ENCODE results near the gene DENND6A.
"Not testable (repeated sequence)": the region's sequence is repeated elsewhere in the genome, so short reads cannot be mapped to it uniquely, and the experiment has no call there.

The DENND6A gene

GRCh38 chr3:57670543-57670942 is 22.3 kb downstream of the DENND6A start:
- no peak overlapping the region for H3K4me3 Mint-ChIP-seq
- peak overlapping the region in 1 of 2 donors; percentile 76 for H3K27ac Mint-ChIP-seq
- H3K4me1 Mint-ChIP-seq, result peaks cover 26% of the 10 kb centered on the region
- DNase-seq (no peak), ATAC-seq (no peak)
- H3K27me3 Mint-ChIP-seq, result no peaks in the 10 kb centered on the region
- no peaks in the 10 kb centered on the region for H3K9me3 Mint-ChIP-seq

- Mint-ChIP-seq H3K9me3 (no peaks in the 10 kb centered on the region), H3K4me1 (peaks cover 8% of the 10 kb centered on the region), H3K4me3 (no peak overlapping the region), H3K27ac (no peak overlapping the region), H3K27me3 (no peaks in the 10 kb centered on the region)
- DNase-seq, result no peak
- ATAC-seq, result no peak
These were observed 31.5 kb downstream of the DENND6A start for GRCh38 chr3:57661404-57661803.

GRCh38 chr3:57659806-57660439 is 33.0 kb downstream of the DENND6A start:
- Mint-ChIP-seq H3K27ac (no peak overlapping the region), H3K4me1 (peaks cover 8% of the 10 kb centered on the region), H3K4me3 (no peak overlapping the region), H3K9me3 (no peaks in the 10 kb centered on the region), H3K27me3 (no peaks in the 10 kb centered on the region)
- ATAC-seq (no peak), DNase-seq (no peak)

- ATAC-seq (no peak), DNase-seq (no peak)
- peak overlapping the region in 1 of 2 donors; percentile 44 for H3K27ac Mint-ChIP-seq
These were observed 33.7 kb downstream of the DENND6A start for GRCh38 chr3:57659004-57659673.

GRCh38 chr3:57658536-57658935 is 34.3 kb downstream of the DENND6A start:
- ATAC-seq (no peak), DNase-seq (no peak)
- Mint-ChIP-seq H3K27me3 (no peaks in the 10 kb centered on the region), H3K4me3 (no peak overlapping the region), H3K27ac (no peak overlapping the region), H3K4me1 (peaks cover 16% of the 10 kb centered on the region), H3K9me3 (no peaks in the 10 kb centered on the region)

More at GRCh38 chr3:57659004-57659673, 33.7 kb downstream of the DENND6A start:
- no peaks in the 10 kb centered on the region for H3K9me3 Mint-ChIP-seq
- peaks cover 14% of the 10 kb centered on the region for H3K4me1 Mint-ChIP-seq
- no peak overlapping the region for H3K4me3 Mint-ChIP-seq
- no peaks in the 10 kb centered on the region for H3K27me3 Mint-ChIP-seq

GRCh38 chr3:57655727-57656126 is 37.1 kb downstream of the DENND6A start:
- H3K27ac Mint-ChIP-seq, result no peak overlapping the region
- no peak for ATAC-seq
- H3K4me1 Mint-ChIP-seq, result peaks cover 16% of the 10 kb centered on the region

GRCh38 chr3:57654267-57654666 is 38.6 kb downstream of the DENND6A start:
- ATAC-seq, result no peak
- DNase-seq, result no peak
- Mint-ChIP-seq H3K4me3 (no peak overlapping the region), H3K27me3 (no peaks in the 10 kb centered on the region), H3K27ac (no peak overlapping the region), H3K4me1 (peaks cover 10% of the 10 kb centered on the region), H3K9me3 (peaks cover under 1% of the 10 kb centered on the region in 2 donors)

More at GRCh38 chr3:57655727-57656126, 37.1 kb downstream of the DENND6A start:
- Mint-ChIP-seq H3K9me3 (no peaks in the 10 kb centered on the region), H3K27me3 (no peaks in the 10 kb centered on the region), H3K4me3 (no peak overlapping the region)
- DNase-seq, result no peak

GRCh38 chr3:57652203-57652602 is 40.7 kb downstream of the DENND6A start:
- H3K9me3 Mint-ChIP-seq, result peaks cover 9 to 12% of the 10 kb centered on the region in 2 donors
- H3K4me3 Mint-ChIP-seq, result no peak overlapping the region
- H3K27ac Mint-ChIP-seq, result no peak overlapping the region
- peaks cover 12% of the 10 kb centered on the region for H3K4me1 Mint-ChIP-seq
- ATAC-seq (no peak), DNase-seq (no peak)
- no peaks in the 10 kb centered on the region for H3K27me3 Mint-ChIP-seq

GRCh38 chr3:57647292-57647940 is 45.5 kb downstream of the DENND6A start:
- H3K27ac Mint-ChIP-seq, result peak overlapping the region in 1 of 2 donors; percentile 64
- H3K4me3 Mint-ChIP-seq, result no peak overlapping the region
- ATAC-seq, result peak; percentile 52
- peaks cover 9 to 12% of the 10 kb centered on the region in 2 donors for H3K9me3 Mint-ChIP-seq
- H3K4me1 Mint-ChIP-seq, result peaks cover 9% of the 10 kb centered on the region
- DNase-seq, result no peak
- no peaks in the 10 kb centered on the region for H3K27me3 Mint-ChIP-seq

- H3K9me3 Mint-ChIP-seq, result peaks cover 9 to 12% of the 10 kb centered on the region in 2 donors
- peak overlapping the region in 1 of 2 donors; percentile 3 for H3K27ac Mint-ChIP-seq
- H3K4me1 Mint-ChIP-seq, result peaks cover 9% of the 10 kb centered on the region
- H3K4me3 Mint-ChIP-seq, result no peak overlapping the region
- H3K27me3 Mint-ChIP-seq, result no peaks in the 10 kb centered on the region
- ATAC-seq (no peak), DNase-seq (no peak)
These were observed 46.2 kb downstream of the DENND6A start for GRCh38 chr3:57646723-57647122.

- ATAC-seq, result no peak
- Mint-ChIP-seq H3K27me3 (no peaks in the 10 kb centered on the region), H3K9me3 (peaks cover 9 to 12% of the 10 kb centered on the region in 2 donors), H3K4me3 (no peak overlapping the region), H3K4me1 (peaks cover 9% of the 10 kb centered on the region), H3K27ac (no peak overlapping the region)
- no peak for DNase-seq
These were observed 48.1 kb downstream of the DENND6A start for GRCh38 chr3:57644740-57645139.

- no peak for DNase-seq
- Mint-ChIP-seq H3K27me3 (no peaks in the 10 kb centered on the region), H3K9me3 (no peaks in the 10 kb centered on the region), H3K4me3 (no peak overlapping the region), H3K27ac (peak overlapping the region in 1 of 2 donors; percentile 63), H3K4me1 (no peaks in the 10 kb centered on the region)
- no peak for ATAC-seq
These were observed 55.5 kb downstream of the DENND6A start for GRCh38 chr3:57637391-57637790.

- peak overlapping the region in 1 of 2 donors; percentile 12 for H3K27ac Mint-ChIP-seq
- H3K27me3 Mint-ChIP-seq, H3K9me3 Mint-ChIP-seq, ATAC-seq, H3K4me1 Mint-ChIP-seq, DNase-seq, H3K4me3 Mint-ChIP-seq: not testable (repeated sequence)
These were observed 58.6 kb downstream of the DENND6A start for GRCh38 chr3:57634259-57634658.

- ATAC-seq (no peak), DNase-seq (no peak)
- Mint-ChIP-seq H3K9me3 (no peaks in the 10 kb centered on the region), H3K27me3 (no peaks in the 10 kb centered on the region), H3K4me3 (no peak overlapping the region), H3K4me1 (no peaks in the 10 kb centered on the region), H3K27ac (peak overlapping the region in 1 of 2 donors; percentile 77)
These were observed 64.9 kb downstream of the DENND6A start for GRCh38 chr3:57627976-57628375.

- no peaks in the 10 kb centered on the region for H3K9me3 Mint-ChIP-seq
- H3K27ac Mint-ChIP-seq, result no peak overlapping the region
- no peaks in the 10 kb centered on the region for H3K27me3 Mint-ChIP-seq
- ATAC-seq (no peak), DNase-seq (no peak)
- no peak overlapping the region for H3K4me3 Mint-ChIP-seq
- no peaks in the 10 kb centered on the region for H3K4me1 Mint-ChIP-seq
These were observed 68.1 kb downstream of the DENND6A start for GRCh38 chr3:57624801-57625200.

GRCh38 chr3:57622362-57622761 is 70.5 kb downstream of the DENND6A start:
- Mint-ChIP-seq H3K4me1 (no peaks in the 10 kb centered on the region), H3K27me3 (no peaks in the 10 kb centered on the region), H3K4me3 (no peak overlapping the region), H3K27ac (no peak overlapping the region), H3K9me3 (no peaks in the 10 kb centered on the region)
- ATAC-seq (no peak), DNase-seq (no peak)
